SIG-M5 (cell line): ENCODE measurements around the gene ASXL3.

Experiments
- DNase-seq: peaks from one replicate; lab custom pipeline; 2025; lab: John Stamatoyannopoulos, UW

ASXL3 gene

DNA sequence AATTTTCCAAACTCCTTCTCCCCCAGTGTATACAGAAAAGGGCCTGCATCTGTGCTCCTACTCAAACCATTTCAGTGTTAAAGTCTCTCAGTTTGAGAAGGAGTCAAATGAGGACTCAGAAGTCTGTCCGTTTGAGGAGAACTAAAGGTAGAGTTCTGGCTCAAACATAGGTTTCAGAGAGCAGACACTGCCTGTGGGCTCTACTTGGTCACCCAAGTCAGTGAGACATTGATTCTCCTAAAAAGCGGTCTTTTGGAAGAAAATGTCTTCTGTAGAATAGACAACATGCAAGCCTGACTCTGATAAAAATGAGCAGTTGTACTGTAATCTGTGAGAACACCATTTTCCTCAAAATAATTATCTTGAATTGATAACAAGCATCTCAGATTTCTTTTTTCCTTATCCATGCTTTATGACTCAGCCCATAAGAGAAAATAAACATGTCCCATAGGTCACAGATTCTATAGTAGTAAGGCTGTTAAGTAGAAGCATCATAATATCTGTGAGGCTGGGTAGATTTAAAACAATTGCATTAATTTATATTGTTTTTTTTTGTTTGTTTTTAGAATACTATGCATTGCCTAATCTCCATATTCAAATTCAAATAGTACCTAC is 82.8 kb downstream of the ASXL3 start:
- DNase-seq, result no peak

DNA sequence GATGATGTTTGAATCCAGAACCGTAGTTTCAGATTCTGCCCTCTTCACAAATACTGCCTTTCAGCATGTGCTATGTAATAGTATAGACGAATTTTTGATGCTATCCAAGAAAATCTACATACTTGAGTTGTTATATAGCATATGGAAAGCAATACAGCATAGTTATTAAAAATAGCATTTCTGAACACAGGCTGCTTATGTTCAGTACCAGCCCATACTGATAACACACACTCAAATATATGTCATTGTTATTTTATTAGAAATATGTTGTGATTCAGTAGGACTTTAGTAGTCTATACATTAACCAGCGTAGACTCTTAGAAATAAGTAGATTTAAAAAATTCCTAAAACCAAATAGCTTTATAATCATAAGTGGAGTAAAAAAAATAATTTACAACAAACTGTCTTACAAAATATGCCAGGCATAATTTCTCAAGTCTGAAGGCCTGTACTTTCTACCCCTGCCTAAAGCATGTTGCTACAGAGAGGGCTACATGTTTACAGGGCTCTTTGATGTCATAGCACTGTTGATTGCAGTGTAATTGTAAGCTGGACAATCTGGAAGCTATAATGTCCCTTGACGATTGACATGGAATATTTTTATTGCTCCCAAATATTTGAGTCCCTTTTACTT is 86.3 kb downstream of the ASXL3 start:
- DNase-seq, result no peak

DNA sequence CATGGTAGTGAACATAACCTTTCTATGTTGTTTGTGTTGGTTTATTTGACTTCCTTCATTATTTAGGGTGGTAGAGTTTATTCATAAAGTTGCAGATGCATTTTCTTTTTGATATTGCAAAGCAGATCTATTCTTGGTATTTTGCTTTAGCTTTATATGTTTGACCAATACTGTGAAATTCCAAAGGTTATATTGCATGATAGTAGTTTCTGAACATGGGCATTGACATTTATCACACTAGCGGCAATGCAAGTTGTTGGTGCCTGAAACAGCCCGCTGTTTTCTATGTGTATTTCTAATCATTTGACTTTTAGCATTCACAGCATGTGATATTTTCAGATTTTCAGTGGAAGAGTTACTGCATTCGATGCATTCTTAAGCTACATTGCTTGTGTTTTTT is 87.2 kb downstream of the ASXL3 start:
- DNase-seq, result no peak

- DNase-seq, result no peak
Observed at GRCh38 chr18:33665641-33666040, 87.6 kb downstream of the ASXL3 start.

- DNase-seq, result no peak
Observed at GRCh38 chr18:33666915-33667314, 88.9 kb downstream of the ASXL3 start.

DNA sequence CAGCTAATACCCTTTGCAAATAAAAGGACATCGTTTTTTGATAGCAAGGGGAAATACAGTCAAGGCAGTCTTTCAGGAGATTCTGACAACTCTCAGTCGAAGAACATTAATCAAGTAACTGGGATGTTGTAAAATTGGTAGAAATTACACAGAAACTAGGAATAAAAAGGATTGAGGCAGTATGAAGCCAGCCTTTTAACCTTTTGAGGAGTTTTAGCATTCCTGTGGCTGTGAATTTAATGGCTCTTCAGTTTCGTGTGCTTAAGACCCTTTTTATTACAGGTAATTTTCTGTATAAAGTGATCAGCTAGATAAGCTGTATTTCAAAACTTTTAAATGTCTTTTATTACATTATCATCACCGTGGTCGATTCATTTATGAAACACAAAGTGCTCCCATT is 91.6 kb downstream of the ASXL3 start:
- no peak for DNase-seq

GRCh38 chr18:33670029-33670428 is 92.0 kb downstream of the ASXL3 start:
- DNase-seq, result no peak

- DNase-seq, result no peak
Observed at GRCh38 chr18:33673689-33674088, 95.7 kb downstream of the ASXL3 start.

DNA sequence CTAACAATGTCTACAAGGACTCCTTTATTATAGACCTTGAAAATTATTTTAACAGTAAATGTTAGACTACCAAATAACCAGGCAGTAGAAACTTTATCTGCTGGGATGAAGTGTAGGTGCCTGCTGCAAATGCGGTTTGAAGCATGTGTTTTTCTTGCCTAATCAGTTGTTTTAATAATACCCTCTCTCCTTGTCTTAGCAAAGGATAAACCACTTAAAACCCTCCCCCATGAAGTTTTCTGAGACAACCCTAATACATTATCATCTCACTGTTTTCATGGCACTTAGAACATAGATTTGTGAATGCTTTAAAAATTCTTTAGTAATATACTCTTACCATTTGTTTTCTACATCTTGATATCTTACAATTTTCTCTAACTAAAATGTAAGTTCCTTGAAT is 98.6 kb downstream of the ASXL3 start:
- DNase-seq, result no peak

GRCh38 chr18:33677891-33678290 is 99.9 kb downstream of the ASXL3 start:
- DNase-seq, result no peak

- no peak for DNase-seq
Observed at GRCh38 chr18:33682436-33682835, 104.4 kb downstream of the ASXL3 start.

DNA sequence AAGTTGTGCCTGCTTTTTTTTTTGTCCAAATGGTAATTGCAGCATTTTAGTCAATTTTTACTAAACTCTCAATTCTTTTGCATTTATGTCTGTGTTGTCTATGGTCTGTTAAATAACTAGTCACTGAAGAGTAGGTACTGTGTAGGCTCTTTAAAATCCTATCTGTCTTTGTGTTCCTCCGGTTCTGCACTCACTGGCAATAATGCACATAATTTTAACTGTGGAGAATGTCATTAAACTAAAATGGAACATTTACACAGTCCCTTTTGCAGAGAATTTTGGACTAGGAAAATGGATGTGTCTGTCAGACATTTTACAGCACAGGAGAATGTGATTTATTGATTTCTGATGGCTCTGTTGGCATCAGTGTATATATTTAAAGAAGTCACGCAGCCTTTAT is 116.6 kb downstream of the ASXL3 start:
- no peak for DNase-seq

GRCh38 chr18:33696332-33697162 is 118.5 kb downstream of the ASXL3 start:
- no peak for DNase-seq

DNA sequence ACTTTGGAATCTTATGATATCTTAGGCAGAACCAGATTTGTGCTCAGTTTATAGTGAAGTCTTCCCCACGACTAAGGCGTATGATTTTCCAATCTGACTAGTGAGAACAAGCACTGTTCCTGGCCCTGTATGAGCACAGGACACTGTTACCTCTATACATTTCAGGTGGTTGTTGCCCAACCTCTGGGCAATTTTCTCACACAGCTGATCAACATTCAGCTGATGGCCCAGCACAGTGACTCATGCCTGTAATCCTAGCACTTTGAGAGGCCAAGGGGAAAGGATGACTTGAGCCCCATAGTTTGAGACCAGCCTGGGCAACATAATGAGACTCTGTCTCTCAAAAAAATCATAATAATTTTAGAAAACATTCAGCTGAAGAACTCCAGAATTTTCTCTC is 119.5 kb downstream of the ASXL3 start:
- DNase-seq, result no peak

DNA sequence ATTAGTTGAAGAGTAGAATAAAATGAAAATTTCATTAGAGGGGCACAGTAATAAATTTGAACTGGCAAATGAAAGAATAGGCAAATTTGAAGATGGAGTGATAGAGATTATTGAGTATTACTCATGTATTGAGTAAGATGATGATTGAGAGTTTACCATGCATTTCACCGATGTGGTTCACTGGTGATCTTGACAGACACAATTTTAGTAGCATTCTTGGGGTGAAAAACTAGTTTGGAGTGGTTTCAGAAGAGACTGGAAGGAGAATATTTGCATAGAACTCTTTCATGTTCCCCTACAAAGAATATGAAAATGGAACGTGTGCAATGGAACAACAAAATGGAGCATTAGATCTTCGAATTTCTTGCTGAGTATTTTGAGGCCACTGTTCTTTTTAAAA is 121.4 kb downstream of the ASXL3 start:
- no peak for DNase-seq

GRCh38 chr18:33700513-33700976 is 122.5 kb downstream of the ASXL3 start:
- DNase-seq, result no peak

DNA sequence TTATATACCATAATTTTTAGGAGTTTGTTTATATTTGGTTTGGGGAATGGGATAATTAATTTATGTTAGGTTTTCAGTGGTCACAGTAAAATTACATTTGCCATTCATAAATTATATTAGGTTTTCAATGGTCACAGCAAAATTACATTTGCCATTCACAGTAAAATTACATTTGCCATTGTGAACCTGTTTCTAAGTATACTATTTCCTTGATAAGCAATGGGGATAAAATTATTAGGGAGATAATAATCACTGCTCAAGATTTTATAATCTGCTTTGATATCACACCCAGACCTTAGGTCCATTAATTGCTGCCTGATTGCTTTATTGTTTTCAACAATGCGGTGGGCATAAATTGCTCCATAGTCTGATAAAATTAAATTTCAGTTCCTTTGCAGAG is 124.6 kb downstream of the ASXL3 start:
- DNase-seq, result no peak

- no peak for DNase-seq
Observed at GRCh38 chr18:33706391-33706790, 128.4 kb downstream of the ASXL3 start.

DNA sequence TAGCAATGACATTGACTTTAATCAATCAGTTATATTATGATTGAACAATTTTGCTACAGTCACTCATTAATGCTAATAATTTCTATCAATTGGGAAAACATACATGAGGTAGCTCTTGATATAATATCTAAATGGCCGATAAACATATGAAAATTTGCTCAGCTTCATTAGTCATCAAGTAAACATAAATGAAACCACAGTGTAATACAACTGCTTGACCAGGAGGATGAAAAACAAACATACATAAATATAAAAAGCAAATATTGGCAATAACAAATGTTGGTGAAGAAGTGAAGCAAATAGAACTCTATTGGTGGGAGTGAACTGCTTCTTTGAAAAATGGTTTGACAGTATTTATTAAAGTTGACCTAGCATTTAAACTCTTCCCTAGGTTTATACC is 130.9 kb downstream of the ASXL3 start:
- no peak for DNase-seq

GRCh38 chr18:33710269-33710668 is 132.2 kb downstream of the ASXL3 start:
- DNase-seq, result no peak

DNA sequence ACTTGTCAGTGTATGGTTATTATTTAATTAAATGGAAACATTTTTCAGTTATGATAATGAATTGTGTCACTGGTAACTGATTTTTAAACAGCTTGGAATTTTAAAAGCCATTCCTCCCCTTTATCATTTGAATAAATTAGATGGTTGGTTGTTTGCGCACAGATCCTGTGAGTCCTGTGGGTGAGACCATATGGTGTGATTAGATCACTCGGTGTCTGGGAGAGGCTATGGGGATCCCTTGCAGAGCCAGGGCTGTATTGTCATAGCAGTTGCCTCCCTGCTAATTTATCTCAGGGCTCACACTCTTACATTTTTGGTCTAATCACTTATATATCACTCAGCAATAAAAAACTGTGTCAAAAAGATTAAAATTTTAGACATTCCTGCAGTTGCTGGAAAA is 133.5 kb downstream of the ASXL3 start:
- no peak for DNase-seq

DNA sequence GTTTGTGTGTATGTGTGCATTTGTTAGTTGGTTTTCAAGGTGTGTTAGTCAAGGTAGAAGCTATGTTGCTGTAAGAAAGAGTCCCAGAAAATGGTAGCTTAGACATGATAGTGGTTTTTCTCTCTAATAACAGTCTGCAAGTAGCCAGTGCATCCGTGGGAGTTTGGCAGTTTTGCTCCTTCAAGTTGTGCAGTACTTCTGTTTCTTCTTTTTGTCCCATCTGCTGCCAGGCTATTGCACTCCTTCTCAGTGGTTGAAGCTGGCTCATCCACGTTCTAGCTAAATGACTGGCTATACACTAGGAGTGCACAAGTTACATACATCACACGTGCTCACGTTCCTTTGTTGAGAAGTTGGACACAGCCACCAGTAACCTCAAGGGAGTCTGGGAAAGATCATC is 134.7 kb downstream of the ASXL3 start:
- no peak for DNase-seq

DNA sequence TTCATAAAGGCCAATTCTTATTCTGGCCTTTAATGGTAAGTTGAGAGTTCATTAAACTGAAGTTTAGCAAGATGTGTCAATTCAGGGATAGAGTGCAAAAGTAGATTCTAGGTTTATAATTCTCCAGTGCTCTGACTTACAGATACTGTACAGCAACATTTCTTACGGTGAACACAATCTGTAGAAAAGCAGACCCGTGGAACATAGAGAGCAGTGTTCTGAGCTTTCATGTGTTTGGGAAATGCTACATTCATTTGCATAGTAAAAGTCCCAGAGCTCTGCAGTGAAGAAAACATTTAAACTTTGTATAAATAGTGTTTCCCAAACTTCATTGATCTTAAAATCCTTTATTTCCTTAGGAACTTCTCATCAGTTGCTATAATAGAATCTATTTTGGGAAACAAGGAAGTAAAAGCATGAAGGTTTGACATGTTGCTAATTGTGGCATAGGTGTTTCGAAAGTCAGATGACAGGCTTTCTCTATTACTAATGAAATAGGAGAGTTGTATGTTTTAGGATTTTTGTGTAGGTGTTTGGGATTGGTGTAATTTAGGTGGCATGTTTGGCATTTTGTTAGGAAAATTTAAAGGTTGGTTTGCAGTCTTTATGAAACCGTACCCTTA is 138.2 kb downstream of the ASXL3 start:
- no peak for DNase-seq
